Stimulated activated CD4-positive, alpha-beta T cell treated with anti-CD3 and anti-CD28 coated beads, Interleukin-15, amount 100 ng/mL, for 24 hours (primary cell): ENCODE measurements around the gene PDSS2.
A peak's percentile ranks its signal among the peaks of the same experiment; 100 is the strongest.

Source experiments
- DNase-seq: peaks from one replicate; pipeline ENCODE4 v3.0.0-alpha.2; 2020

PDSS2 gene

DNA sequence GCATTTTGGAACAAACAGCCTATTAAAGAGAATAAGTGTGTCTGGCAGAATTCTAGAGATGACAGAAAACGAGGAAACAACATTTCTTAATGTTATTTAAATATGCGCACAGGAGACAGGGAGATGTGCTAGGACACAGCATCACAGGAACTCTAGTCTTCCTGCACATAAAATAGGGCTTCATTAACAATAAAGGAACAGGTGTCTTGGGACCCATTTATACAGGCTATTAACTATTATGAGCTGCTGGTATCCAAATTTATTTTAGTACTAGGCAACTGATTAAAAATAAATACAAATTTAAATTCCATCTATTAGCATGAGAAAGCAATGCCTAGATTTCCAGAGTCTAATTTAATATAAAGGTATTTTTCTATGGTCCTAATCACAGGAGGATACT, 102.3 kb downstream of the PDSS2 start:
- no peak for DNase-seq

- no peak for DNase-seq
Observed at GRCh38 chr6:107355659-107356058, 103.7 kb downstream of the PDSS2 start.

- DNase-seq: no peak
Observed at GRCh38 chr6:107354451-107354850, 104.9 kb downstream of the PDSS2 start.

GRCh38 chr6:107353773-107354382, 105.5 kb downstream of the PDSS2 start:
- no peak for DNase-seq

- DNase-seq: no peak
Observed at GRCh38 chr6:107348224-107348623, 111.1 kb downstream of the PDSS2 start.

GRCh38 chr6:107345393-107345792, 114.0 kb downstream of the PDSS2 start:
- no peak for DNase-seq

DNA sequence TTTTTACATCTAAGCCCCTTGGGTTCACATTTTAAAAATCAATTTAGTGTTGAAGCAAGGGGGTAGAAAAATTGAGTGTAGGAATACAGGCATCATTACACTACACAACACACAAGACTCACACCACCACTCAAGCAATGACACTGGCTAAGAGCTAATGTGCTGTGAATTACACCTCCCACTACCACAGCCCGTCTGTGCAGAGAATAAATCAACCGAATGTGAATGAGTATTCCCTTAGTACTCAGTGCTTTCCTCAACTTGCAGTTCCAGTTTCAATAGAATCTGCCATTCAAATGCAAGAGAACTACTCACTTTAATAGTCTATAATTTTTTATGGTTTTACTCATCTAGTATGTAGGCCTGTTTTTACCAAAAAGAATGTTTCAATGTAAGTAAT, 114.4 kb downstream of the PDSS2 start:
- no peak for DNase-seq

DNA sequence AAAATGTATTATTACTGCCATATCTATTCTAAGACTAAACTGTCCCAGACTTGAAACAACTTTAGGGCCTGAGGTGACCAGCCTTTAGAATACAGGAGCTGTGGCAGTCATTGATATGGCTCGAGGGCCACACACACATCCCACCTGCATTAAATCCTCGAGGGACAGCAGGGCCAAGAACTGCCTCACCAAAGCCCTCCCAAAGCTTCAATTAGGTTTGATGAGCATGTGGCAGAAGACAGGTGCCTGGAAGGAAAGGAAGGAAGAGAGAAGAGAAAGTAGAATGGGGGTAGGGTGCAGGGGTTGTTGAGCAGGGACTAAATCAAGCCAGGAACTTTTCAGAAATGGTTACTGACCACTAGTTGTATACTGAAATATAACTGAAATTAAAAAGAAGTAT, 115.0 kb downstream of the PDSS2 start:
- DNase-seq: no peak

DNA sequence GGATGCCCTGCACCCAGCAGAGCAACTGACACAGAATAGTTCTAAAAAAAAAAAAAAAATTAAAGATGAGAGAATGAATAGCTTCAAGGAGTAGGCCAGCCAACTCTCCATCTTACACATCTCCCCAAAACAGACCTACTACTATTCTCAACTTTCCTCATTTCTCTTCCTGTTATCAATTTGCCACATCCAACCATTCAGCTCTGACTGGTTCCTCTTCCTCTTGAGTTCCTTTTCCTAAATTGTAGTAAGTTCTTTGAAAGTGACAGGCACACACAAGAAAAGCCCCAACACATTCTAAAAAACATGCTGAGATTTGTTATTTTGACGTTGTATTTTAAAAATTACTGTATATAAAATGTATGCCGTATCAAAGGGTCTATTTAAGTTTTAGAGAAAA, 117.2 kb downstream of the PDSS2 start:
- DNase-seq: no peak

DNA sequence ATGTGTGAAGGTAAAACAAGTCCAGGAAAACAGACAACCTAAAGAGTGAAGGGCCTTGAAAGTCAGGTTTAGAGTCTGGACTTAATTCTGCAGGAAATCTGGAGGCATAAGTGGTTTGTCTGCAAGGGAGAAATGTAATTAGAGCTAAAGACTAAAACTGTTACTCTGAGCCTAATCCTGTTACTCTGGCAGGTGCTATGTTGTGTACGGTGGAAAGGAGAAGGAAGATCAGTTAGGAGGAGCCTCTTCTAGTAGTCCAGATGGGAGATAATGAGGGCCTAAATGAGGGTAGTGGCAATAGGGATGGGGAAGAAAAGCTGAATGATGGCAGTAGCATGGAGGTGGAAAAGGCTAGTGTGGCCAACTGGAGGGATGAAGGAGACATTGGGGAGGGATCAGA, 118.5 kb downstream of the PDSS2 start:
- DNase-seq: no peak

- DNase-seq: no peak
Observed at GRCh38 chr6:107337191-107337741, 122.1 kb downstream of the PDSS2 start.

GRCh38 chr6:107334026-107334425, 125.3 kb downstream of the PDSS2 start:
- no peak for DNase-seq

GRCh38 chr6:107333491-107333890, 125.9 kb downstream of the PDSS2 start:
- DNase-seq: no peak

DNA sequence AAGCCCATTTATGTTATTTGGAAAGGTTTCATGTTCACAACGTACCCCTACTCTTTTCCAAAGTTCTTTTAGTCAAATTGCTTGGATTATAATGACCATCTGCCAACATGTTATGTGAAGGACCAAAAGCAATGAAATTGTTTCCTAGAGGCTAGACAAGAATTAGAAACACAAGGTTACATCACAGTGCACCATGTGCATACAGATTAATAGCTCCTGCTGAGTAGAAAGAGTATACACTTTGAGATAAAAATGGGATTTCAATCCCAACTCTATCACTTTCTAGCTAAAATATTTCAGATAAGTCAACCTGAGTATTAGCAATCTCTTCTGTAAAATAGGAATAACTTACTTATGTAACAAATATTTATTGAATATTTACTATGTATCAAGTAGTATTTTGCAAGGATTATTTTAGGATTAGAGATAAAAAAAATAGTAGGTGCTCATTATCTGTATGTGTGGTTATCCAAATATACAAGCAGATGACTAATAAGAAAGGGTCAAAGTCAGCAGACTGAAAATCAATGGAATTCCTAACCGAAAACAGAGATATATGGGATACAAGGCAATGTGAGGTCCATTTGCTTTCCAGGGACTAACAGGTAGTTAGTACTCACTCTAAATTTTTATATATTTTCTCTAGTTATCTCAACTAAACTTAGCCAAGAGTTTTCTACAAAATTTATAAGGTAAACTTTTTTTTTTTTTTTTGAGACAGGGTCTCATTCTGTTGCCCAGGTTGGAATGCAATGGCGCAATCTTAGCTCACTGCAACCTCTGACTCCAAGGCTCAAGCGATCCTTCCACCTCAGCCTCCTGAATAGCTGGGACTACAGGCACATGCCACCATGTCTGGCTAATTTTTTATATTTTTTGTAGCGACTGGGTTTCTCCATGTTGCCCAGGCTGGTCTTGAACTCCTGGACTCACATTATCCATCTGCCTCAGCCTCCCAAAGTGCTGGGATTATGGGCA, 127.7 kb downstream of the PDSS2 start:
- no peak for DNase-seq

DNA sequence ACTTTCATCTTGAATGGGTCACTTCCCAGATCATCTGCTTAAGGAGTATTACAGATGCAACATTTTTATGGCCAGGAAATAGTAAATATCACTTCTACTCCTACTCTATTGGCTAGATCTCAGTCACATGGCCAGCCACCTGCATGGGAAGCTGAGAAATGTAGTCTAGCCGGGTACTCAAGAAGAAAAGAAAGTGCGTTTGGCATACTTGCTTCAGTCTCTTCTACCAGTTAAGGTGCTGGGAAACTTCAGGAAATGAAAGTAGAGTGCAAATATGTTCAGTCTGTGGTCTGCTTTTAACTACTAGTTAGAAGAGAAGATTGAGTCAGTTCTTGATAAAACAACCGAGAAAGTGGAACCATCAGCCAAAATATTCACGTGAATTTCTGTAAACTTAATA, 129.2 kb downstream of the PDSS2 start:
- peak; percentile 24 for DNase-seq

GRCh38 chr6:107329063-107329860, 130.1 kb downstream of the PDSS2 start:
- no peak for DNase-seq

- DNase-seq: no peak
Observed at GRCh38 chr6:107328081-107328480, 131.3 kb downstream of the PDSS2 start.

GRCh38 chr6:107323133-107323785, 136.1 kb downstream of the PDSS2 start:
- no peak for DNase-seq

DNA sequence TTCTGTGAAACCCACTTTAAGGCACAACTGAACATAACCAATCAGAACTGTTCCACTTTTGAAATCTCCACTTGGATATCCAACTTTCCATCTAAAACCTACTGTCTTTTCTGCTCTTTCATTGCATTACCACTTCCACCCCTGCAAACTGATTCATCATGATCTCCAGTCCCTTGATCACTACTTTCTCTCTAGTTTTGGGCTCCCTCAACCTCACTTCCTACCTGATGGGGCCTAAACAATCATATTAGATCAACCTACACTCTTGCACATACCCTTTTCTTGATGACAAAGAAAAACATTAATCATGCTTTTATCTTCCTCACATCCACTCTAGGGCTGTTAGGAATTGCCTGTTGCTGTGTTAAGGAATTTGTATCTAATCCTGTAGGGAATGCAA, 137.6 kb downstream of the PDSS2 start:
- no peak for DNase-seq

DNA sequence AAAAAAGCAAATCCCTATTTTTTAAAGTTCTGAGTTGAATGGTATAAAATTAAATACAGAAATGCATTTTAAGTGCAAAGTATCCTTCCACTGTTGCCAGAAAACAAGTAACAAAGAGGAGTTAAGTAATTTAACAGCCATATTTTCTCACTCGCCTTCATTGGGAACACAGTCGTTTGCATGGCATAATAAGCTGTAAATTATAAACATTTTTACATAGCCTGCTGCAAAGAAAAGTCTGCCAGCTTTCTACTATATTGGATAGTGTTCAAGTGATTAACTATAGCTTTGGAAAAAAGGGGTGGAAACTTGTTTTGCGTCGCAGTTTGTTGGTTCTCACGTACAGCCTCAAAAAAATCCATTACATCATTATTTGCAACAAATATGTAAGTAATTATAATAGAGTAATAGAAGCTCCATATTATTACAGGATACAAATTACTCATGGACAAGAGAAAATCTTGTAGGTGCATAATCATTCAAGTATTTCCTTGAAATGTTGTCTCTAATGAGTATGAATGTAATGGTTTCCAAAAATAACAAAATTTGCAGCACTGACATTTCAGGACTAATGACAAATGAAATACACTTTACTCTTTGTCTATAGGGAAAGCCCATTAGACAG, 139.3 kb downstream of the PDSS2 start:
- DNase-seq: no peak

- DNase-seq: peak; percentile 46
Observed at GRCh38 chr6:107318100-107318736, 141.1 kb downstream of the PDSS2 start.

DNA sequence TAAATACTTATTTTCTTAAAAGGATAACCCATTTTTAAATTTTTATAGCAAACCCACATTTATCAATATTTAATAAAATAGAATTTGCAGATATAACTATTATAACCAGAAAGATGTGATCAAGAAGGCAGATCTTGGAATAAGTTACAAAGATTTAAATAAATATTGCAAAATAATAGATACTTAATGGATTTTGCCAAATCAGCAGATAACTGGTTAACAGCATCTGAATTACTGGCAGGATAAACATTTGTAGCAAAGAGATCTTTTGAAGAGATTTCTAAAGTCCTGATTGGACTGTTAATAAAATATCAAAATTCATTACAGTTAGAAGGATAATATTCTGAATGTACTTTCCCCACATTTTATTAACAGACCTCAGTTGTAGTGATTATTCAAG, 144.2 kb downstream of the PDSS2 start:
- DNase-seq: no peak
